HG03108 (cell line): ENCODE measurements around the gene NEURL1.
A peak's percentile ranks its signal among the peaks of the same experiment; 100 is the strongest.
"Not testable (repeated sequence)": the region's sequence is repeated elsewhere in the genome, so short reads cannot be mapped to it uniquely, and the experiment has no call there.

ENCODE experiments used
- ATAC-seq: cut with Tn5 transposase; IDR thresholded peaks from one replicate; pipeline ENCODE4 v1.9.1; 2021; ENCODE audit warnings: moderate library complexity; ENCODE audit not compliant: unreplicated experiment

The NEURL1 gene

GRCh38 chr10:103463499-103463898 lies 30.0 kb upstream of the NEURL1 start:
- ATAC-seq = no peak

GRCh38 chr10:103465411-103466179 lies 27.9 kb upstream of the NEURL1 start:
- ATAC-seq = no peak

- no peak for ATAC-seq
These were observed 26.8 kb upstream of the NEURL1 start for GRCh38 chr10:103466734-103467133.

GRCh38 chr10:103467406-103467805 lies 26.1 kb upstream of the NEURL1 start:
- ATAC-seq = peak; percentile 20

- no peak for ATAC-seq
These were observed 24.3 kb upstream of the NEURL1 start for GRCh38 chr10:103469201-103469600.

- ATAC-seq = peak; percentile 59
These were observed 22.5 kb upstream of the NEURL1 start for GRCh38 chr10:103470761-103471653.

GRCh38 chr10:103472005-103472404 lies 21.5 kb upstream of the NEURL1 start:
- peak; percentile 28 for ATAC-seq

- ATAC-seq = no peak
These were observed 20.2 kb upstream of the NEURL1 start for GRCh38 chr10:103473261-103473671.

GRCh38 chr10:103474077-103474476 lies 19.4 kb upstream of the NEURL1 start:
- ATAC-seq = no peak

GRCh38 chr10:103475437-103475836 lies 18.1 kb upstream of the NEURL1 start:
- no peak for ATAC-seq

GRCh38 chr10:103476046-103476768 lies 17.3 kb upstream of the NEURL1 start:
- ATAC-seq = peak; percentile 47

GRCh38 chr10:103478671-103479070 lies 14.8 kb upstream of the NEURL1 start:
- no peak for ATAC-seq

- no peak for ATAC-seq
These were observed 14.4 kb upstream of the NEURL1 start, which contains the start of gene CALHM3 for GRCh38 chr10:103479135-103479534. CALHM3 (minus strand) TSS chr10:103479240; CDS start chr10:103479032, 208 bp downstream.

- ATAC-seq = no peak
These were observed 13.0 kb upstream of the NEURL1 start for GRCh38 chr10:103480521-103480920.

GRCh38 chr10:103481974-103482531 lies 11.5 kb upstream of the NEURL1 start:
- ATAC-seq = peak; percentile 72

- not testable (repeated sequence) for ATAC-seq
These were observed 6.7 kb upstream of the NEURL1 start for GRCh38 chr10:103486635-103487409.

GRCh38 chr10:103487410-103487708 lies 6.1 kb upstream of the NEURL1 start:
- ATAC-seq = no peak

- ATAC-seq = no peak
These were observed 2.6 kb upstream of the NEURL1 start for GRCh38 chr10:103490986-103491314.

GRCh38 chr10:103491729-103492364 lies 1.7 kb upstream of the NEURL1 start:
- ATAC-seq = no peak
